HEK293 (cell line): ENCODE data around the gene ACAP2.

Experiments used
- CTCF ChIA-PET: fragments of 350-600 bp; formaldehyde crosslinking; extraction: SDS; loops from one replicate; lab custom pipeline; 2021; ENCODE audit warnings: antibody characterized with exemption; lab: Yijun Ruan, JAX
- POLR2A ChIA-PET: fragments of 300-600 bp; formaldehyde crosslinking; extraction: SDS; loops from one replicate; lab custom pipeline; 2020; ENCODE audit warnings: antibody characterized with exemption, inconsistent platforms; lab: Yijun Ruan, JAX
- H3K27ac ChIP-seq: fragments of 200-500 bp; sonication (Bioruptor generic); 2 replicates; pipeline ENCODE4 v1.5.1; 2014; ENCODE audit warnings: low read depth, low read length, control low read depth, inconsistent platforms; ENCODE audit errors: extremely low read depth
- H3K36me3 ChIP-seq, 2 experiments: fragments of 200-500 bp in 1 of 2; sonication (Bioruptor generic) in 1 of 2; 1 replicate in 1 of 2; 2 replicates in 1 of 2; pipeline ENCODE4 v1.5.1; 2014 to 2017; ENCODE audit warnings: inconsistent platforms in 2 of 2, low read length in 2 of 2; ENCODE audit not compliant: control insufficient read depth in 2 of 2, insufficient read depth in 1 of 2
- H3K4me1 ChIP-seq: fragments of 200-500 bp; sonication (Bioruptor generic); 2 replicates; pipeline ENCODE4 v1.5.1; 2014; ENCODE audit warnings: mild to moderate bottlenecking, low read length, inconsistent platforms; ENCODE audit not compliant: control insufficient read depth, insufficient read depth
- H3K4me3 ChIP-seq: 2 replicates; pipeline ENCODE4 v1.5.1; 2011; ENCODE audit warnings: low read depth, mild to moderate bottlenecking, control low read depth, low read length, moderate library complexity
- H3K9me3 ChIP-seq: fragments of 200-500 bp; sonication (Bioruptor generic); 2 replicates; pipeline ENCODE4 v1.5.1; 2014; ENCODE audit warnings: low read depth, low read length, inconsistent platforms; ENCODE audit not compliant: control insufficient read depth, insufficient read depth
- GLI2 ChIP-seq: fragments of 450-650 bp; formaldehyde crosslinking; IDR thresholded peaks from 2 replicates; pipeline ENCODE4; 2017; ENCODE audit warnings: missing biosample characterization, missing genetic modification characterization, low read depth, borderline replicate concordance
- KLF1 ChIP-seq: fragments of 450-650 bp; formaldehyde crosslinking; IDR thresholded peaks from 2 replicates; pipeline ENCODE4 v1.5.1; 2016; ENCODE audit warnings: missing biosample characterization, missing genetic modification characterization
- KLF10 ChIP-seq: fragments of 450-650 bp; IDR thresholded peaks from 2 replicates; pipeline ENCODE4 v1.5.1; 2018; ENCODE audit warnings: missing biosample characterization, mild to moderate bottlenecking, missing genetic modification characterization
- KLF7 ChIP-seq: fragments of 450-650 bp; formaldehyde crosslinking; IDR thresholded peaks from 2 replicates; pipeline ENCODE4 v1.5.1; 2016; ENCODE audit warnings: missing biosample characterization, missing genetic modification characterization, borderline replicate concordance
- KLF8 ChIP-seq: fragments of 450-650 bp; formaldehyde crosslinking; IDR thresholded peaks from 2 replicates; pipeline ENCODE4 v1.5.1; 2016; ENCODE audit warnings: missing biosample characterization, missing genetic modification characterization
- REPIN1 ChIP-seq: fragments of 450-650 bp; formaldehyde crosslinking; IDR thresholded peaks from 2 replicates; pipeline ENCODE4 v1.5.1; 2017; ENCODE audit warnings: missing biosample characterization, missing genetic modification characterization, low read depth
- YY2 ChIP-seq: fragments of 450-650 bp; formaldehyde crosslinking; IDR thresholded peaks from 2 replicates; pipeline ENCODE4 v1.5.1; 2016; ENCODE audit warnings: missing biosample characterization, missing genetic modification characterization
- ZBTB21 ChIP-seq: fragments of 450-650 bp; formaldehyde crosslinking; IDR thresholded peaks from 2 replicates; pipeline ENCODE4 v1.5.1; 2017; ENCODE audit warnings: missing biosample characterization, missing genetic modification characterization
- ZBTB26 ChIP-seq: fragments of 450-650 bp; formaldehyde crosslinking; optimal IDR thresholded peaks from 2 replicates; pipeline ENCODE3; 2016; ENCODE audit warnings: missing biosample characterization, mild to moderate bottlenecking, missing genetic modification characterization
- ZBTB49 ChIP-seq: fragments of 450-650 bp; formaldehyde crosslinking; IDR thresholded peaks from 2 replicates; pipeline ENCODE4 v1.5.1; 2016; ENCODE audit warnings: missing biosample characterization, missing genetic modification characterization, low read depth
- ZBTB7A ChIP-seq: fragments of 450-650 bp; formaldehyde crosslinking; IDR thresholded peaks from 2 replicates; pipeline ENCODE4 v1.5.1; 2016; ENCODE audit warnings: low read depth, missing biosample characterization, missing genetic modification characterization
- ZBTB8A ChIP-seq: fragments of 450-650 bp; formaldehyde crosslinking; IDR thresholded peaks from 2 replicates; pipeline ENCODE4 v1.5.1; 2016; ENCODE audit warnings: missing biosample characterization, missing genetic modification characterization
- ZNF138 ChIP-seq: fragments of 450-650 bp; formaldehyde crosslinking; IDR thresholded peaks from 2 replicates; pipeline ENCODE4 v1.5.1; 2016; ENCODE audit warnings: missing biosample characterization, missing genetic modification characterization, borderline replicate concordance
- ZNF140 ChIP-seq: fragments of 450-650 bp; formaldehyde crosslinking; IDR thresholded peaks from 2 replicates; pipeline ENCODE4 v1.5.1; 2016; ENCODE audit warnings: missing biosample characterization, missing genetic modification characterization
- ZNF18 ChIP-seq: fragments of 450-650 bp; formaldehyde crosslinking; IDR thresholded peaks from 2 replicates; pipeline ENCODE4 v1.5.1; 2016; ENCODE audit warnings: missing biosample characterization, missing genetic modification characterization
- ZNF184 ChIP-seq: fragments of 450-650 bp; IDR thresholded peaks from 2 replicates; pipeline ENCODE4 v1.5.1; 2018; ENCODE audit warnings: missing biosample characterization, mild to moderate bottlenecking, missing genetic modification characterization
- ZNF24 ChIP-seq: fragments of 450-650 bp; formaldehyde crosslinking; IDR thresholded peaks from 2 replicates; pipeline ENCODE4 v1.5.1; 2016; ENCODE audit warnings: missing biosample characterization, missing genetic modification characterization
- ZNF473 ChIP-seq: fragments of 450-650 bp; formaldehyde crosslinking; IDR thresholded peaks from 2 replicates; pipeline ENCODE4 v1.5.1; 2017; ENCODE audit warnings: missing biosample characterization, missing genetic modification characterization
- ZNF488 ChIP-seq: fragments of 450-650 bp; formaldehyde crosslinking; IDR thresholded peaks from 2 replicates; pipeline ENCODE4 v1.5.1; 2016; ENCODE audit warnings: missing biosample characterization, missing genetic modification characterization
- ZNF555 ChIP-seq: fragments of 450-650 bp; formaldehyde crosslinking; conservative IDR thresholded peaks from 2 replicates; pipeline ENCODE4 v1.5.1; 2017; ENCODE audit warnings: missing biosample characterization, mild to moderate bottlenecking, missing genetic modification characterization, inconsistent platforms
- ZNF558 ChIP-seq: fragments of 450-650 bp; formaldehyde crosslinking; IDR thresholded peaks from 2 replicates; pipeline ENCODE4 v1.5.1; 2016; ENCODE audit warnings: missing biosample characterization, missing genetic modification characterization
- ZNF600 ChIP-seq: fragments of 450-650 bp; formaldehyde crosslinking; IDR thresholded peaks from 2 replicates; pipeline ENCODE4 v1.5.1; 2016; ENCODE audit warnings: missing biosample characterization, missing genetic modification characterization
- ZNF610 ChIP-seq: fragments of 450-650 bp; formaldehyde crosslinking; IDR thresholded peaks from 2 replicates; pipeline ENCODE4 v1.5.1; 2016; ENCODE audit warnings: missing biosample characterization, missing genetic modification characterization, borderline replicate concordance
- ZNF701 ChIP-seq: fragments of 450-650 bp; formaldehyde crosslinking; IDR thresholded peaks from 2 replicates; pipeline ENCODE4 v1.5.1; 2016; ENCODE audit warnings: missing biosample characterization, missing genetic modification characterization
- ZNF747 ChIP-seq: fragments of 450-650 bp; formaldehyde crosslinking; IDR thresholded peaks from 2 replicates; pipeline ENCODE4 v1.5.1; 2016; ENCODE audit warnings: missing biosample characterization, missing genetic modification characterization
- ZNF792 ChIP-seq: fragments of 450-650 bp; formaldehyde crosslinking; IDR thresholded peaks from 2 replicates; pipeline ENCODE4 v1.5.1; 2016; ENCODE audit warnings: missing biosample characterization, missing genetic modification characterization
- ZNF843 ChIP-seq: fragments of 450-650 bp; formaldehyde crosslinking; IDR thresholded peaks from 2 replicates; pipeline ENCODE4 v1.5.1; 2016; ENCODE audit warnings: missing biosample characterization, missing genetic modification characterization
- ZSCAN18 ChIP-seq: fragments of 450-650 bp; formaldehyde crosslinking; IDR thresholded peaks from 2 replicates; pipeline ENCODE4 v1.5.1; 2016; ENCODE audit warnings: missing biosample characterization, missing genetic modification characterization
- ZSCAN5A ChIP-seq: fragments of 450-650 bp; formaldehyde crosslinking; IDR thresholded peaks from 2 replicates; pipeline ENCODE4 v1.5.1; 2016; ENCODE audit warnings: missing biosample characterization, missing genetic modification characterization

The ACAP2 gene

GRCh38 chr3:195442573-195443390, at the start of gene ACAP2:
TSS of gene ACAP2 (minus strand) at chr3:195443020. CDS start at chr3:195442847, 173 bp downstream.
- peaks cover 5% of the 10 kb centered on the region; the same call in 1 of the 2 replicates for H3K4me1 ChIP-seq
- peak within 1 kb of the TSS; percentile 90 for H3K27ac ChIP-seq
- no peaks in the 10 kb centered on the region for H3K9me3 ChIP-seq
- POLR2A ChIA-PET: interaction anchor here (0.5 to 1.9 kb wide), 8 partner anchors 9 to 1140 kb away, joined by 3 to 6 read pairs (median 4); partner anchors contain the start of genes PPP1R2 and XXYLT1
- no peaks in the 10 kb centered on the region for H3K36me3 ChIP-seq
- peak within 1 kb of the TSS; percentile 92 for H3K4me3 ChIP-seq
- CTCF ChIA-PET: interaction anchor here (0.6 to 4.0 kb wide), 3 partner anchors 78 to 1109 kb away, joined by 4 to 23 read pairs (median 4); partner anchors contain the start of gene XXYLT1
- TF ChIP-seq ZNF18 (no peak), YY2 (no peak), ZNF600 (tag by site-specific recombination) (no peak; the same call in 1 of the 2 replicates), ZNF843 (no peak), ZBTB8A (tag by site-specific recombination) (peak; percentile 93), ZNF747 (tag by site-specific recombination) (no peak), KLF10 (peak; percentile 58; the same call in 1 of the 2 replicates), ZNF488 (no peak), ZBTB49 (tag by site-specific recombination) (no peak), GLI2 (tag by site-specific recombination) (no peak), ZNF473 (tag by site-specific recombination) (no peak), KLF7 (tag by site-specific recombination) (no peak), ZNF792 (tag by site-specific recombination) (no peak), REPIN1 (tag by site-specific recombination) (no peak), ZNF24 (no peak), KLF1 (tag by site-specific recombination) (peak; percentile 80; the same call in 1 of the 2 replicates), ZBTB26 (peak; percentile 96), ZNF184 (no peak), ZBTB7A (no peak), ZNF138 (tag by site-specific recombination) (no peak), ZNF555 (tag by site-specific recombination) (no peak), ZSCAN18 (tag by site-specific recombination) (no peak), ZNF140 (tag by site-specific recombination) (no peak), ZNF701 (tag by site-specific recombination) (no peak), ZBTB21 (tag by site-specific recombination) (no peak), KLF8 (tag by site-specific recombination) (peak; percentile 60; the same call in 1 of the 2 replicates), ZNF610 (tag by site-specific recombination) (no peak), ZNF558 (tag by site-specific recombination) (no peak), ZSCAN5A (tag by site-specific recombination) (peak; percentile 93)
